SK-N-SH (cell line): ENCODE results near the gene DHCR24. TPM values are rescaled to one million over a fixed set of nuclear protein-coding genes. Genes with fewer than 3 reads are reported as not detected.

Source experiments
- CTCF ChIA-PET: fragments of 300-600, 350-600 bp; formaldehyde crosslinking; extraction: SDS; loops from one replicate; lab custom pipeline; 2021; lab: Yijun Ruan, JAX
- POLR2A ChIA-PET: fragments of 350-600 bp; sonication (Branson Sonifier 250); formaldehyde crosslinking; extraction: SDS; loops from one replicate; lab custom pipeline; 2020; ENCODE audit warnings: antibody characterized with exemption, inconsistent platforms; lab: Yijun Ruan, JAX
- DNase-seq: peaks from one replicate; pipeline ENCODE4 v3.0.0; 2012
- H2AFZ ChIP-seq: fragments of 200-600 bp; sonication (generic); 2 replicates; pipeline ENCODE4 v1.8.1; 2016; ENCODE audit warnings: antibody characterized with exemption, mild to moderate bottlenecking, low read depth
- H3F3A ChIP-seq: fragments of 200-600 bp; sonication (generic); replicated peaks from 2 replicates; pipeline ENCODE3; 2016; ENCODE audit warnings: antibody characterized with exemption, mild to moderate bottlenecking; ENCODE audit not compliant: insufficient read depth
- H3K27ac ChIP-seq, 2 experiments: fragments of 200-500 bp in 1 of 2; fragments of 200-600 bp in 1 of 2; sonication (Bioruptor generic) in 1 of 2; sonication (generic), shearing (Covaris generic) in 1 of 2; 2 replicates each; pipeline versions ENCODE4 v1.5.1 to v1.6.1; 2014 to 2016; ENCODE audit warnings: low read depth in 2 of 2, inconsistent platforms in 1 of 2, low read length in 1 of 2, mild to moderate bottlenecking in 1 of 2, mixed read lengths in 1 of 2
- H3K27me3 ChIP-seq: fragments of 200-600 bp; sonication (generic), shearing (Covaris generic); 2 replicates; pipeline ENCODE4 v1.6.1; 2016; ENCODE audit warnings: mixed run types; ENCODE audit not compliant: insufficient read depth
- H3K36me3 ChIP-seq, 2 experiments: fragments of 200-500 bp in 1 of 2; fragments of 200-600 bp in 1 of 2; sonication (Bioruptor generic) in 1 of 2; sonication (generic) in 1 of 2; replicated peaks in 1 of 2; 2 replicates each; pipeline versions ENCODE3 to v1.5.1; 2014 to 2016; ENCODE audit warnings: low read length in 1 of 2, mild to moderate bottlenecking in 1 of 2; ENCODE audit not compliant: insufficient read depth in 2 of 2, control insufficient read depth in 1 of 2
- H3K4me1 ChIP-seq, 2 experiments: fragments of 200-500 bp in 1 of 2; fragments of 200-600 bp in 1 of 2; sonication (Bioruptor generic) in 1 of 2; sonication (generic), shearing (Covaris generic) in 1 of 2; 2 replicates each; pipeline versions ENCODE4 v1.5.1 to v1.6.1; 2014 to 2016; ENCODE audit warnings: low read depth in 1 of 2, low read length in 1 of 2, mixed run types in 1 of 2; ENCODE audit not compliant: insufficient read depth in 2 of 2, control insufficient read depth in 1 of 2
- H3K4me2 ChIP-seq: fragments of 200-600 bp; sonication (generic), shearing (Covaris generic); 2 replicates; pipeline ENCODE4 v1.6.1; 2017; ENCODE audit warnings: mixed run types
- H3K4me3 ChIP-seq, 2 experiments: fragments of 200-500 bp in 1 of 2; fragments of 200-600 bp in 1 of 2; sonication (Bioruptor generic) in 1 of 2; sonication (generic), shearing (Covaris generic) in 1 of 2; 2 replicates each; pipeline versions ENCODE4 v1.5.1 to v1.8.1; 2014 to 2016; ENCODE audit warnings: low read depth in 2 of 2, inconsistent platforms in 1 of 2, low read length in 1 of 2, mild to moderate bottlenecking in 1 of 2, mixed read lengths in 1 of 2, moderate library complexity in 1 of 2
- H3K79me2 ChIP-seq: fragments of 200-600 bp; sonication (generic); 2 replicates; pipeline ENCODE4 v1.8.1; 2017; ENCODE audit warnings: mild to moderate bottlenecking; ENCODE audit not compliant: insufficient read depth
- H3K9ac ChIP-seq: fragments of 200-600 bp; sonication (generic); 2 replicates; pipeline ENCODE4 v1.6.1; 2017; ENCODE audit warnings: mixed run types
- H3K9me2 ChIP-seq: fragments of 200-600 bp; sonication (generic); 2 replicates; pipeline ENCODE4 v1.6.1; 2017; ENCODE audit warnings: mixed run types
- H3K9me3 ChIP-seq: fragments of 200-600 bp; sonication (generic); 2 replicates; pipeline ENCODE4 v1.6.1; 2017; ENCODE audit warnings: mixed run types, mild to moderate bottlenecking, moderate library complexity
- H4K20me1 ChIP-seq: fragments of 200-600 bp; sonication (generic); 2 replicates; pipeline ENCODE4 v1.6.1; 2017; ENCODE audit warnings: mild to moderate bottlenecking, mixed run types; ENCODE audit not compliant: insufficient read depth
- CHD2 ChIP-seq: fragments of 150-350 bp; IDR thresholded peaks from 2 replicates; pipeline ENCODE4 v1.6.1; 2018; ENCODE audit warnings: low read length; ENCODE audit not compliant: partially characterized antibody
- GABPA ChIP-seq: IDR thresholded peaks from 2 replicates; pipeline ENCODE4 v1.4.0; 2012; ENCODE audit warnings: low read depth, mild to moderate bottlenecking
- GATA2 ChIP-seq: sonication (generic); formaldehyde crosslinking; IDR thresholded peaks from 2 replicates; pipeline ENCODE4 v1.5.0; 2020; ENCODE audit warnings: mild to moderate bottlenecking, missing genetic modification reagents
- MEF2A ChIP-seq: IDR thresholded peaks from 2 replicates; pipeline ENCODE4 v1.4.0; 2012; ENCODE audit warnings: low read depth, borderline replicate concordance
- MXI1 ChIP-seq: IDR thresholded peaks from 2 replicates; pipeline ENCODE4 v1.6.1; 2012; ENCODE audit warnings: mild to moderate bottlenecking, low read depth, low read length, improper control_type of control experiment
- NFIC ChIP-seq: IDR thresholded peaks from 2 replicates; pipeline ENCODE4 v1.4.0; 2012; ENCODE audit warnings: borderline replicate concordance
- NRF1 ChIP-seq: IDR thresholded peaks from 2 replicates; pipeline ENCODE4 v1.6.1; 2012; ENCODE audit warnings: low read depth, mild to moderate bottlenecking, low read length
- POLR2AphosphoS5 ChIP-seq: IDR thresholded peaks from 2 replicates; pipeline ENCODE4 v1.6.1; 2012; ENCODE audit warnings: low read depth, low read length
- RAD21 ChIP-seq: IDR thresholded peaks from 2 replicates; pipeline ENCODE4 v1.6.1; 2012; ENCODE audit warnings: mild to moderate bottlenecking, low read length
- RCOR1 ChIP-seq: fragments of 150-350 bp; IDR thresholded peaks from 2 replicates; pipeline ENCODE4 v1.6.1; 2017; ENCODE audit warnings: antibody characterized with exemption, low read length
- RXRA ChIP-seq: IDR thresholded peaks from 2 replicates; pipeline ENCODE4 v1.4.0; 2012; ENCODE audit warnings: low read depth, mild to moderate bottlenecking, borderline replicate concordance
- TAF1 ChIP-seq: IDR thresholded peaks from 2 replicates; pipeline ENCODE4 v1.6.1; 2012; ENCODE audit warnings: low read depth, mild to moderate bottlenecking, low read length, moderate library complexity, borderline replicate concordance
- TCF12 ChIP-seq: IDR thresholded peaks from 2 replicates; pipeline ENCODE4 v1.4.0; 2012
- TEAD4 ChIP-seq: IDR thresholded peaks from 2 replicates; pipeline ENCODE4 v1.4.0; 2012; ENCODE audit warnings: mild to moderate bottlenecking, borderline replicate concordance; ENCODE audit not compliant: insufficient read depth
- USF2 ChIP-seq: fragments of 150-350 bp; IDR thresholded peaks from 2 replicates; pipeline ENCODE4 v1.6.1; 2017; ENCODE audit warnings: antibody characterized with exemption, low read length, low read depth, borderline replicate concordance
- YY1 ChIP-seq: IDR thresholded peaks from 2 replicates; pipeline ENCODE4 v1.4.0; 2012; ENCODE audit warnings: low read depth, mild to moderate bottlenecking
- whole genome bisulfite sequencing: methylation state at CpG from one replicate; pipeline ENCODE4 v1.1.6; 2017; ENCODE audit warnings: low lambda C conversion rate; 5-methylcytosine and 5-hydroxymethylcytosine counted together
- polyA plus RNA-seq, 3 experiments: library from polyadenylated mRNA; depleted of rRNA; stranded (reverse); fragments of >200 nt; gene quantifications; 2 replicates each; pipeline ENCODE4 v1.2.3, GENCODE V29; 2012
- TF ChIP-seq, protein P1 (sequence below): IDR thresholded peaks from 2 replicates; pipeline ENCODE4 v1.4.0; 2012; ENCODE audit warnings: low read depth, borderline replicate concordance
- TF ChIP-seq, protein P2 (sequence below): IDR thresholded peaks from 2 replicates; pipeline ENCODE4 v1.6.1; 2012; ENCODE audit warnings: mild to moderate bottlenecking, low read depth, low read length, moderate library complexity

Gene DHCR24
- polyA plus RNA-seq, 1 of the 3 experiments (the other 2 are of a cell fraction) = 4.3 TPM

- POLR2A ChIA-PET = interaction anchor here (0.6 kb wide), 1 partner anchor 284 kb away, joined by 3 read pairs; no protein-coding TSS in a partner anchor
These were observed 67.8 kb downstream of the DHCR24 start for GRCh38 chr1:54819195-54819536.

More at GRCh38 chr1:54819195-54819536, 67.8 kb downstream of the DHCR24 start:
- Histone ChIP-seq H3K79me2 (no peaks in the 10 kb centered on the region), H3K36me3 (no peaks in the 10 kb centered on the region), H3K27me3 (no peaks in the 10 kb centered on the region; the same call in 1 of the 2 replicates), H3F3A (no peaks in the 10 kb centered on the region), H3K4me2 (no peak overlapping the region), H2AFZ (no peak overlapping the region), H3K9me3 (no peaks in the 10 kb centered on the region; the same call in 1 of the 2 replicates), H3K27ac (no peak overlapping the region), H3K4me3 (no peak overlapping the region), H4K20me1 (no peaks in the 10 kb centered on the region), H3K9ac (no peak overlapping the region), H3K9me2 (no peaks in the 10 kb centered on the region), H3K4me1 (no peaks in the 10 kb centered on the region)
- 79% methylated on average over 4 of the region's 4 CpGs for WGBS
- CTCF ChIA-PET = no interaction called here
- TF ChIP-seq RCOR1 (no peak), YY1 (no peak), NFIC (no peak), USF2 (no peak), TEAD4 (no peak), MEF2A (no peak), RAD21 (no peak), GABPA (no peak), NRF1 (no peak), POLR2AphosphoS5 (no peak), GATA2 (CRISPR knock-in tag) (no peak), RXRA (no peak), TCF12 (no peak), MXI1 (no peak), CHD2 (no peak), TAF1 (no peak)
- TF ChIP-seq, protein P1, sequence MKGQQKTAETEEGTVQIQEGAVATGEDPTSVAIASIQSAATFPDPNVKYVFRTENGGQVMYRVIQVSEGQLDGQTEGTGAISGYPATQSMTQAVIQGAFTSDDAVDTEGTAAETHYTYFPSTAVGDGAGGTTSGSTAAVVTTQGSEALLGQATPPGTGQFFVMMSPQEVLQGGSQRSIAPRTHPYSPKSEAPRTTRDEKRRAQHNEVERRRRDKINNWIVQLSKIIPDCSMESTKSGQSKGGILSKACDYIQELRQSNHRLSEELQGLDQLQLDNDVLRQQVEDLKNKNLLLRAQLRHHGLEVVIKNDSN = no peak
- TF ChIP-seq, protein P2, sequence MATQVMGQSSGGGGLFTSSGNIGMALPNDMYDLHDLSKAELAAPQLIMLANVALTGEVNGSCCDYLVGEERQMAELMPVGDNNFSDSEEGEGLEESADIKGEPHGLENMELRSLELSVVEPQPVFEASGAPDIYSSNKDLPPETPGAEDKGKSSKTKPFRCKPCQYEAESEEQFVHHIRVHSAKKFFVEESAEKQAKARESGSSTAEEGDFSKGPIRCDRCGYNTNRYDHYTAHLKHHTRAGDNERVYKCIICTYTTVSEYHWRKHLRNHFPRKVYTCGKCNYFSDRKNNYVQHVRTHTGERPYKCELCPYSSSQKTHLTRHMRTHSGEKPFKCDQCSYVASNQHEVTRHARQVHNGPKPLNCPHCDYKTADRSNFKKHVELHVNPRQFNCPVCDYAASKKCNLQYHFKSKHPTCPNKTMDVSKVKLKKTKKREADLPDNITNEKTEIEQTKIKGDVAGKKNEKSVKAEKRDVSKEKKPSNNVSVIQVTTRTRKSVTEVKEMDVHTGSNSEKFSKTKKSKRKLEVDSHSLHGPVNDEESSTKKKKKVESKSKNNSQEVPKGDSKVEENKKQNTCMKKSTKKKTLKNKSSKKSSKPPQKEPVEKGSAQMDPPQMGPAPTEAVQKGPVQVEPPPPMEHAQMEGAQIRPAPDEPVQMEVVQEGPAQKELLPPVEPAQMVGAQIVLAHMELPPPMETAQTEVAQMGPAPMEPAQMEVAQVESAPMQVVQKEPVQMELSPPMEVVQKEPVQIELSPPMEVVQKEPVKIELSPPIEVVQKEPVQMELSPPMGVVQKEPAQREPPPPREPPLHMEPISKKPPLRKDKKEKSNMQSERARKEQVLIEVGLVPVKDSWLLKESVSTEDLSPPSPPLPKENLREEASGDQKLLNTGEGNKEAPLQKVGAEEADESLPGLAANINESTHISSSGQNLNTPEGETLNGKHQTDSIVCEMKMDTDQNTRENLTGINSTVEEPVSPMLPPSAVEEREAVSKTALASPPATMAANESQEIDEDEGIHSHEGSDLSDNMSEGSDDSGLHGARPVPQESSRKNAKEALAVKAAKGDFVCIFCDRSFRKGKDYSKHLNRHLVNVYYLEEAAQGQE = no peak
- DNase-seq = no peak
